Measurements from ENCODE around the gene SLCO4A1. TPM values are rescaled to one million over a fixed set of nuclear protein-coding genes. Genes with fewer than 3 reads are reported as not detected.

Gene SLCO4A1
- total and polyA plus RNA-seq, 9 of the 15 experiments (the other 6 are each of a cell fraction or from before 2014, with no cell fraction given), result 1.6 to 21.9 (median 12.8) TPM

DNA sequence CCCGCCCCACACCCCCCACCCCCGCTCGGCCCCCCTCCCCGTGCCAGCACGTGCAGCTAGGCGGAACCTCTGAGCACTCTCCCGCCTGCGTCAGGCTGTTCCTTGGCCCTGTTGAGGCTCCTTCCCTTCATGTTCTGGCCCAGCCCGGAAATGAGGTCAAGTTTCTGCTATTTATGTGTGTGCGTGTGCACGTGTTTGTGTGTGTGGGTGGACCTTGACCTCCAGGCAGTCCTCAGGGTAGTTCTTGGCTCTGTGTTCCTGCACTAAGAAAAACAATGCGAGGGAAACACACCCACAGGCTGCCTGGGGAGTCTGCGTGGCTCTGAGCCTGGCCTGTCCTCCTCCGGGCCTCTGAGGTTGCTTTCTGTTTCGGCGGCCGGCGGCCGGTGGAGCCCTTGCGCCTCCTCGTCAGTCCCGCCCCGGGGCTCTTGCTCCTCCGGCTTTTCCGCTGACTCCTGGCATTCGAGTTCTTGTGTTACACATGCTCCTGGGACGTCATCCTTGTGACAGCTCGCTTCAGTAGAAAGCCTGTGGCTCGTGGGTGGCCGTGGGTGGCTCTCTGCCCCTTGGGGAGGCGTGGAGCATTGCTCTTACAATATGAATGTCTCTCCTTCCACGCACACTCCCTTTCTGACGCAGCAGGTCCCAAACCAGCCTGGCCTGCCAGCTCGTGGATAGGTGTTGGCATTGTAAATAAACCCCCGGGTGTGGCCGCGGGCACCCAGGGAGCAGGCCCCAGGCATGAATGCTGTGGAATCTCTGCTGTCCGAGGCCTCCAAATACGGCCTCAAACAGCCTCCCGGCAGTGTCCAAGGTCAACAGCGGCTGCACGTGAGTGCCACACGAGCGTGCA lies 10.0 kb downstream of the SLCO4A1 start (continued):
- TF ChIP-seq CREBBP (IDR thresholded peaks at IDR 0.05; ENCODE audit: low read depth, low read length) (no peak), ZNF507 (tag; conservative IDR thresholded peaks at IDR 0.05) (no peak), E2F5 (CRISPR knock-in tag; IDR thresholded peaks at IDR 0.05) (no peak), COPS2 (conservative IDR thresholded peaks at IDR 0.05) (no peak), HMG20B (CRISPR knock-in tag; IDR thresholded peaks at IDR 0.05) (no peak), NCOR1 (IDR thresholded peaks at IDR 0.05) (peak; percentile 48; the same call in 1 of the 2 replicates), MAFG (tag; conservative IDR thresholded peaks at IDR 0.05) (no peak), NUFIP1 (IDR thresholded peaks at IDR 0.05; ENCODE audit: partially characterized antibody) (no peak), TEAD2 (tag; IDR thresholded peaks at IDR 0.05) (no peak), ETS2 (tag; IDR thresholded peaks at IDR 0.05; ENCODE audit: borderline replicate concordance, poor library complexity, severe bottlenecking) (no peak), ZFP30 (CRISPR knock-in tag; IDR thresholded peaks at IDR 0.05; ENCODE audit: borderline replicate concordance) (no peak), RBFOX2 (IDR thresholded peaks at IDR 0.05; ENCODE audit: low read depth, low read length) (0 out of 2 replicates have a peak, but pooled peaks have one; percentile 27), ARHGAP35 (IDR thresholded peaks at IDR 0.05; ENCODE audit: partially characterized antibody) (no peak), ZSCAN29 (IDR thresholded peaks at IDR 0.05) (no peak), ZNF668 (CRISPR knock-in tag; IDR thresholded peaks at IDR 0.05) (no peak), RBM17 (IDR thresholded peaks at IDR 0.05; ENCODE audit: borderline replicate concordance, low read depth, low read length) (no peak), PHF8 (IDR thresholded peaks at IDR 0.05; ENCODE audit: borderline replicate concordance, low read length) (no peak)
- TF ChIP-seq, protein P1, sequence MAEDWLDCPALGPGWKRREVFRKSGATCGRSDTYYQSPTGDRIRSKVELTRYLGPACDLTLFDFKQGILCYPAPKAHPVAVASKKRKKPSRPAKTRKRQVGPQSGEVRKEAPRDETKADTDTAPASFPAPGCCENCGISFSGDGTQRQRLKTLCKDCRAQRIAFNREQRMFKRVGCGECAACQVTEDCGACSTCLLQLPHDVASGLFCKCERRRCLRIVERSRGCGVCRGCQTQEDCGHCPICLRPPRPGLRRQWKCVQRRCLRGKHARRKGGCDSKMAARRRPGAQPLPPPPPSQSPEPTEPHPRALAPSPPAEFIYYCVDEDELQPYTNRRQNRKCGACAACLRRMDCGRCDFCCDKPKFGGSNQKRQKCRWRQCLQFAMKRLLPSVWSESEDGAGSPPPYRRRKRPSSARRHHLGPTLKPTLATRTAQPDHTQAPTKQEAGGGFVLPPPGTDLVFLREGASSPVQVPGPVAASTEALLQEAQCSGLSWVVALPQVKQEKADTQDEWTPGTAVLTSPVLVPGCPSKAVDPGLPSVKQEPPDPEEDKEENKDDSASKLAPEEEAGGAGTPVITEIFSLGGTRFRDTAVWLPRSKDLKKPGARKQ (CRISPR knock-in tag; IDR thresholded peaks at IDR 0.05), result no peak
- TF ChIP-seq, protein P2, sequence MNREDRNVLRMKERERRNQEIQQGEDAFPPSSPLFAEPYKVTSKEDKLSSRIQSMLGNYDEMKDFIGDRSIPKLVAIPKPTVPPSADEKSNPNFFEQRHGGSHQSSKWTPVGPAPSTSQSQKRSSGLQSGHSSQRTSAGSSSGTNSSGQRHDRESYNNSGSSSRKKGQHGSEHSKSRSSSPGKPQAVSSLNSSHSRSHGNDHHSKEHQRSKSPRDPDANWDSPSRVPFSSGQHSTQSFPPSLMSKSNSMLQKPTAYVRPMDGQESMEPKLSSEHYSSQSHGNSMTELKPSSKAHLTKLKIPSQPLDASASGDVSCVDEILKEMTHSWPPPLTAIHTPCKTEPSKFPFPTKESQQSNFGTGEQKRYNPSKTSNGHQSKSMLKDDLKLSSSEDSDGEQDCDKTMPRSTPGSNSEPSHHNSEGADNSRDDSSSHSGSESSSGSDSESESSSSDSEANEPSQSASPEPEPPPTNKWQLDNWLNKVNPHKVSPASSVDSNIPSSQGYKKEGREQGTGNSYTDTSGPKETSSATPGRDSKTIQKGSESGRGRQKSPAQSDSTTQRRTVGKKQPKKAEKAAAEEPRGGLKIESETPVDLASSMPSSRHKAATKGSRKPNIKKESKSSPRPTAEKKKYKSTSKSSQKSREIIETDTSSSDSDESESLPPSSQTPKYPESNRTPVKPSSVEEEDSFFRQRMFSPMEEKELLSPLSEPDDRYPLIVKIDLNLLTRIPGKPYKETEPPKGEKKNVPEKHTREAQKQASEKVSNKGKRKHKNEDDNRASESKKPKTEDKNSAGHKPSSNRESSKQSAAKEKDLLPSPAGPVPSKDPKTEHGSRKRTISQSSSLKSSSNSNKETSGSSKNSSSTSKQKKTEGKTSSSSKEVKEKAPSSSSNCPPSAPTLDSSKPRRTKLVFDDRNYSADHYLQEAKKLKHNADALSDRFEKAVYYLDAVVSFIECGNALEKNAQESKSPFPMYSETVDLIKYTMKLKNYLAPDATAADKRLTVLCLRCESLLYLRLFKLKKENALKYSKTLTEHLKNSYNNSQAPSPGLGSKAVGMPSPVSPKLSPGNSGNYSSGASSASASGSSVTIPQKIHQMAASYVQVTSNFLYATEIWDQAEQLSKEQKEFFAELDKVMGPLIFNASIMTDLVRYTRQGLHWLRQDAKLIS (CRISPR knock-in tag; IDR thresholded peaks at IDR 0.05), result no peak

Data from K562 (cell line).